ENCODE data around the gene SLC6A3.

GRCh38 chr5:1462358-1462757 lies 17.1 kb upstream of the SLC6A3 start:
- TF ChIP-seq POLR2A (IDR thresholded peaks at IDR 0.05) = no peak
- TF ChIP-seq, protein P1, sequence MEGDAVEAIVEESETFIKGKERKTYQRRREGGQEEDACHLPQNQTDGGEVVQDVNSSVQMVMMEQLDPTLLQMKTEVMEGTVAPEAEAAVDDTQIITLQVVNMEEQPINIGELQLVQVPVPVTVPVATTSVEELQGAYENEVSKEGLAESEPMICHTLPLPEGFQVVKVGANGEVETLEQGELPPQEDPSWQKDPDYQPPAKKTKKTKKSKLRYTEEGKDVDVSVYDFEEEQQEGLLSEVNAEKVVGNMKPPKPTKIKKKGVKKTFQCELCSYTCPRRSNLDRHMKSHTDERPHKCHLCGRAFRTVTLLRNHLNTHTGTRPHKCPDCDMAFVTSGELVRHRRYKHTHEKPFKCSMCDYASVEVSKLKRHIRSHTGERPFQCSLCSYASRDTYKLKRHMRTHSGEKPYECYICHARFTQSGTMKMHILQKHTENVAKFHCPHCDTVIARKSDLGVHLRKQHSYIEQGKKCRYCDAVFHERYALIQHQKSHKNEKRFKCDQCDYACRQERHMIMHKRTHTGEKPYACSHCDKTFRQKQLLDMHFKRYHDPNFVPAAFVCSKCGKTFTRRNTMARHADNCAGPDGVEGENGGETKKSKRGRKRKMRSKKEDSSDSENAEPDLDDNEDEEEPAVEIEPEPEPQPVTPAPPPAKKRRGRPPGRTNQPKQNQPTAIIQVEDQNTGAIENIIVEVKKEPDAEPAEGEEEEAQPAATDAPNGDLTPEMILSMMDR (IDR thresholded peaks at IDR 0.05 in 8 of 11, conservative IDR thresholded peaks at IDR 0.05 in 3 of 11) = no peak

Data from spleen (tissue), 7 donors.